Ascending aorta (tissue), 2 donors: ENCODE data around the gene CRTAP. TPM values are rescaled to one million over a fixed set of nuclear protein-coding genes. Genes with fewer than 3 reads are reported as not detected.

ENCODE experiments used
- DNase-seq, 2 donors: peaks; one replicate each; pipeline ENCODE4 v3.0.0-alpha.2; 2019; ENCODE audit warnings: low spot score in 2 of 2
- H3K27ac ChIP-seq, 2 donors: fragments of 200-600 bp; sonication (generic); one replicate each; pipeline ENCODE4 v1.5.1; 2016 to 2017; ENCODE audit warnings: mild to moderate bottlenecking in 1 of 2
- H3K27me3 ChIP-seq: fragments of 200-600 bp; sonication (generic); one replicate; pipeline ENCODE4 v1.5.1; 2017
- H3K36me3 ChIP-seq, 2 donors: fragments of 200-600 bp; sonication (generic); one replicate each; pipeline ENCODE4 v1.5.1; 2016
- H3K4me1 ChIP-seq, 2 donors: fragments of 200-600 bp; sonication (generic); one replicate each; pipeline ENCODE4 v1.5.1; 2016 to 2017; ENCODE audit warnings: mild to moderate bottlenecking in 1 of 2
- H3K4me3 ChIP-seq, 2 donors: fragments of 200-600 bp; sonication (generic); one replicate each; pipeline ENCODE4 v1.5.1; 2016 to 2017; ENCODE audit warnings: mild to moderate bottlenecking in 1 of 2
- H3K9me3 ChIP-seq, 2 donors: fragments of 200-600 bp; sonication (generic); one replicate each; pipeline ENCODE4 v1.5.1; 2016
- CTCF ChIP-seq, 3 experiments: fragments of 200-600 bp in 2 of 3; fragments of 450-650 bp in 1 of 3; sonication (generic) in 2 of 3; IDR thresholded peaks; one replicate each; pipeline ENCODE4 v1.5.1; 2016 to 2019; ENCODE audit warnings: antibody characterized with exemption in 3 of 3, mild to moderate bottlenecking in 1 of 3, moderate library complexity in 1 of 3
- intact Hi-C: fragments of 100-400 bp; cut with DNase I; formaldehyde crosslinking; loops from one replicate; pipeline ENCODE4 v1.15.1; 2023
- total RNA-seq: library from RNA; depleted of rRNA; stranded (reverse); fragments of >200 nt; gene quantifications from one replicate; pipeline ENCODE4 v1.1.0, GENCODE V29; 2016

The CRTAP gene
- total RNA-seq, 1 donor from 2014 or later = 300 TPM

DNA sequence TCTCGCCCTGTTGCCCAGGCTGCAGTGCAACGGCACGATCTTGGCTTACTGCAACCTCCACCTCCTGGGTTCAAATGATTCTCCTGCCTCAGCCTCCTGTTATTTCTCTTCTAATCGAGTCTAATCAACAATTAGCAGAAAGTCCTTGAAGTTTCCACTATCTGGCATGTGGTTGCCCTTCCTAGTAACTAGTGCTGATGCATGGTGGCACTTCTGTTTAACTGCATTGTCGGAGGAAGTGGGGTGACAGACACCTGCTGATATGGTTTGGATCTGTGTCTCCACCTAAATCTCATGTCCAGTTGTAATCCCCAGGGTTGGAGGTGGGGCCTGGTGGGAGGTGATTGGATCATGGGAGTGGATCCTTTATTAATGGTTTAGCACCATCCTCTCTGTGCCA is 9.2 kb downstream of the CRTAP start:
- Histone ChIP-seq H3K27ac (peak overlapping the region in 1 of 2 donors; percentile 1), H3K9me3 (no peaks in the 10 kb centered on the region), H3K36me3 (peaks cover 54 to 70% of the 10 kb centered on the region in 2 donors), H3K4me1 (peaks cover 7 to 18% of the 10 kb centered on the region in 2 donors), H3K4me3 (no peak overlapping the region), H3K27me3 (no peaks in the 10 kb centered on the region)
- no peak for TF ChIP-seq CTCF (IDR thresholded peaks at IDR 0.05)
- intact Hi-C loops = no loop called here
- DNase-seq = no peak

GRCh38 chr3:33124638-33125037 is 10.8 kb downstream of the CRTAP start:
- no peak for TF ChIP-seq CTCF (IDR thresholded peaks at IDR 0.05)
- Histone ChIP-seq H3K4me3 (no peak overlapping the region), H3K27me3 (no peaks in the 10 kb centered on the region), H3K27ac (peak overlapping the region in 1 of 2 donors; percentile 46), H3K4me1 (peaks cover 0 to 5% of the 10 kb centered on the region in 2 donors), H3K9me3 (no peaks in the 10 kb centered on the region), H3K36me3 (peaks cover 55 to 71% of the 10 kb centered on the region in 2 donors)
- no peak for DNase-seq
- intact Hi-C loops = no loop called here

GRCh38 chr3:33125840-33126239 is 12.0 kb downstream of the CRTAP start:
- Histone ChIP-seq H3K4me3 (no peak overlapping the region), H3K27me3 (no peaks in the 10 kb centered on the region), H3K36me3 (peaks cover 56 to 73% of the 10 kb centered on the region in 2 donors), H3K4me1 (peaks cover 0 to 2% of the 10 kb centered on the region in 2 donors), H3K27ac (no peak overlapping the region), H3K9me3 (no peaks in the 10 kb centered on the region)
- TF ChIP-seq CTCF (IDR thresholded peaks at IDR 0.05) = no peak
- intact Hi-C loops = no loop called here
- no peak for DNase-seq

GRCh38 chr3:33128706-33129105 is 14.9 kb downstream of the CRTAP start:
- intact Hi-C loops = no loop called here
- H3K36me3 ChIP-seq = peaks cover 49 to 74% of the 10 kb centered on the region in 2 donors

DNA sequence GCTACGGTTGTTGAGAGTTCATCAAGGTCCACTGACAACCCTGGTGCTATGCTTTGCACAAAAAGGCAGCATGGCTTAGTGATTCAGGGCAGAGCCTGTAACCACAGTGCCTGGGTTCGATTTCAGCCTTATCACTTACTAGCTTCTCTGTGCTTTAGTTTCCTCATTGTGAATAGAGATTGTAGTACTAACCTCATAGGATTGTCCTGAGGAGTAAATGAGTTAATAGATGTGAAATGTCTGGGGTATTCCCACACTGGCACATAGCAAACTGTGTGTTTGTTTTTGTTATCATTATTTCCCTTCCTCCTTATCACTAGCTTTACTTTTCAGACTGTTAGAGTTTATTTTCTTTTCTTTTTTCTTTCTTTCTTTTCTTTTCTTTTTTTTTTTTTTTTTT is 16.3 kb downstream of the CRTAP start:
- H3K4me3 ChIP-seq = no peak overlapping the region
- no peaks in the 10 kb centered on the region for H3K9me3 ChIP-seq
- H3K4me1 ChIP-seq = peaks cover 0 to 11% of the 10 kb centered on the region in 2 donors
- peaks cover 52 to 78% of the 10 kb centered on the region in 2 donors for H3K36me3 ChIP-seq
- no peak overlapping the region for H3K27ac ChIP-seq
- intact Hi-C loops = loop anchor here (2.0 kb wide), 2 partner anchors 19 to 89 kb away; partner anchors contain the start of gene SUSD5
- TF ChIP-seq CTCF (IDR thresholded peaks at IDR 0.05) = no peak
- DNase-seq = no peak
- H3K27me3 ChIP-seq = no peaks in the 10 kb centered on the region

More at GRCh38 chr3:33128706-33129105, 14.9 kb downstream of the CRTAP start:
- DNase-seq = no peak
- H3K27ac ChIP-seq = no peak overlapping the region
- no peak for TF ChIP-seq CTCF (IDR thresholded peaks at IDR 0.05)
- no peaks in the 10 kb centered on the region for H3K9me3 ChIP-seq
- H3K4me3 ChIP-seq = no peak overlapping the region
- H3K27me3 ChIP-seq = no peaks in the 10 kb centered on the region
- H3K4me1 ChIP-seq = peaks cover 0 to 11% of the 10 kb centered on the region in 2 donors
